GM12801 (cell line): Measurements from ENCODE around the gene OR10A7.

Experiments
- CTCF ChIP-seq: IDR thresholded peaks from one replicate; pipeline ENCODE4 v1.5.1; 2011; ENCODE audit warnings: control low read depth; ENCODE audit not compliant: insufficient read length; ENCODE audit errors: extremely low read depth

OR10A7 gene

GRCh38 chr12:55226523-55226922, 5.7 kb downstream of the OR10A7 start:
- TF ChIP-seq CTCF: no peak

DNA sequence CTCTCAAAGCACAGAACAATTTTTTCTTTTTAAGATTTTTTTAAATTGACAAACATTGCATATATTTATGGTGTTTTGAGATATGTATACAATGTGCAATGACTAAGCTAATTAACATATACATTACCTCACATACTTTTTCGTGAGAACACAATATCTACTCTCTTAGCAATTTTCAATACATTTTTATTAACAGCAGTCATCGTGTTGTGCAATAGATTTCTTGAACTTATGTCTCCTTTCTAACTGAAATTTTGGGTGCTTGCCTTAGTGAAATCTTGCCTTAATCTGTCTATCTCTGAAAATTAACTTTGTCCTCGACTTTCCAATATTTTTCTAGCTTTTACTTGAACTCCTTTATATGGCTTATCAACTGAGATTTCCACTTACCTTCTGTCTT, 6.8 kb downstream of the OR10A7 start:
- no peak for TF ChIP-seq CTCF

- TF ChIP-seq CTCF: no peak
Observed at GRCh38 chr12:55244309-55244708, 23.5 kb downstream of the OR10A7 start, which contains the start of gene OR6C74. TSS of gene OR6C74 (plus strand) at chr12:55244609. CDS start at chr12:55247288, 2,679 bp downstream.

- TF ChIP-seq CTCF: no peak
Observed at GRCh38 chr12:55246159-55246558, 25.3 kb downstream of the OR10A7 start.

DNA sequence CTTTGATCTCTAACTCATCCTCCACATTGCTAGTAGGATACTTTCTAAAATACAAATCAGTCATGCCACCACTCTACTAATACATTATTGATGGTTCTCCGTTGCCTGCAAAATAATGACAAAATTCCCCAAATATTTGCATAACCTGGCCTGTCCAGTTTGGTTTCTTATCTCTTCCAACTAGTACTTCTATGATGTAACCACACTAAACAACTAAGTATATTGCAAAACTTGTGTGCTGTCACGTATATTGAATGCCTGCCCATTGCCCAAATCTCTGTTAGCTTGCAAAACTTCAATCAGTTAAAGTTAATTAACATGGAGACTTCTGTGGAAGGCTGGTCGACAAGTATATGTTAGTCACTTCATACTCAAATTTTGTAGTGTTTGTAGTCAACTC, 30.1 kb downstream of the OR10A7 start:
- TF ChIP-seq CTCF: no peak

GRCh38 chr12:55253281-55253680, 32.5 kb downstream of the OR10A7 start:
- TF ChIP-seq CTCF: no peak

DNA sequence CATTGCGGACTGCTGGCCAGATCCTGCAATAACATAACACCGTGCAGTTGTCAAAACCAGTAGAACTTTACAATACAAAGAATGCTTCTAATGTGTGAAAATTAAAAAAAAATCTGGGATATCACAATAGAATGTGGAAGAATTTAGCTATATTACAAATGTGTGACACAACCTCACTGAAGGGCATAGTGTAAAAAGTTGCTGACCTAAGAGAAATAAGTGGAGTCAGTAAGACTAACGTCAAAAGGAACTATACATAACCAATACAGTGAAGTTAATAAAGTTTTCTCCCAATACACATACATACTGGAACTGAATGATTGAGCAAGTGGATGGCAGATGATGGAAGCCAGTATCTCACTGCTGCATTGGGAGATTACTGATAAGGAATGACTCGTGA, 36.0 kb downstream of the OR10A7 start:
- TF ChIP-seq CTCF: no peak

DNA sequence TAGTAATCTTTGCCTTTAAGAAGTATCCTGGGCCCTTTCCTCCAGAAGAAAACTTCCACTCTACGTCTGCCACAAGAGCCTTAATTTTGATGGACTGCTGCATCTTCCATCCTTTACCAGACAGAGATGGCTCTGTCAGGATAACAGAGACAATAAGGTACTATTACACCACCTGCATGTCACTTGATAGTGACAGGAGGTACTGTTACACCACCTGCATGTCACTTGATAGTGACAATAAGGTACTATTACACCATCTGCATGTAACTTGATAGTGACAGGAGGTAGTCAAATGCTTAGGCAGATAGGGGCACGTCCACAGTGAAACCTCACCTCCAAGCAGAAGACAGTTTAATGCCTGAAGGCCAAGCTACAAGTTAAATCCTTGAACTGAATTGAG, 37.5 kb downstream of the OR10A7 start:
- no peak for TF ChIP-seq CTCF
